Endothelial cell of umbilical vein (primary cell): ENCODE measurements around the gene SUN3. TPM values are rescaled to one million over a fixed set of nuclear protein-coding genes. Genes with fewer than 3 reads are reported as not detected.
"Not testable (repeated sequence)": the region's sequence is repeated elsewhere in the genome, so short reads cannot be mapped to it uniquely, and the experiment has no call there.

Source experiments
- BruUV-seq: library from RNA; stranded (reverse); fragments of 400-500 nt; replicated peaks from 2 replicates; lab custom pipeline; 2021; lab: Mats Ljungman, UMichigan
- CTCF ChIA-PET: fragments of 300-600, 350-600 bp; sonication (Branson Sonifier 250); formaldehyde crosslinking; loops from one replicate; lab custom pipeline; 2021; ENCODE audit warnings: antibody characterized with exemption, inconsistent platforms; lab: Charles Lee
- POLR2A ChIA-PET: fragments of 300-600, 350-600 bp; sonication (Branson Sonifier 250); formaldehyde crosslinking; loops from one replicate; lab custom pipeline; 2021; ENCODE audit warnings: antibody characterized with exemption, inconsistent platforms; lab: Charles Lee
- DNase-seq: peaks from one replicate; pipeline ENCODE4 v3.0.0-alpha.2; 2011; ENCODE audit warnings: low read depth, low spot score
- FAIRE-seq: peaks from 2 replicates; lab custom pipeline; 2011; peaks lifted over from hg19 to GRCh38; lab: Jason Lieb, UNC
- H2AFZ ChIP-seq: 2 replicates; pipeline ENCODE4 v1.6.0; 2012; ENCODE audit warnings: low read depth, low read length, control low read depth, inconsistent platforms
- H3K27ac ChIP-seq: 2 replicates; pipeline ENCODE4 v1.5.1; 2011; ENCODE audit warnings: low read depth, mild to moderate bottlenecking, control low read depth, low read length, moderate library complexity; ENCODE audit not compliant: insufficient read depth
- H3K27me3 ChIP-seq, 2 experiments: 2 replicates each; pipeline versions ENCODE4 v1.6.0 to v1.6.1; 2011; ENCODE audit warnings: low read length in 2 of 2, mixed read lengths in 1 of 2; ENCODE audit not compliant: control insufficient read depth in 2 of 2, insufficient read depth in 2 of 2
- H3K36me3 ChIP-seq, 2 experiments: 2 replicates in 1 of 2; 3 replicates in 1 of 2; pipeline ENCODE4 v1.5.1; 2011; ENCODE audit warnings: low read length in 2 of 2, mild to moderate bottlenecking in 1 of 2, moderate library complexity in 1 of 2; ENCODE audit not compliant: control insufficient read depth in 2 of 2, insufficient read depth in 2 of 2; ENCODE audit errors: extremely low read depth in 1 of 2
- H3K4me1 ChIP-seq: 3 replicates; pipeline ENCODE4 v1.5.1; 2011; ENCODE audit warnings: mild to moderate bottlenecking, low read length; ENCODE audit not compliant: control insufficient read depth, insufficient read depth; ENCODE audit errors: extremely low read depth
- H3K4me2 ChIP-seq: 2 replicates; pipeline ENCODE4 v1.6.1; 2011; ENCODE audit warnings: low read length, control low read depth, mixed read lengths; ENCODE audit not compliant: insufficient read depth
- H3K4me3 ChIP-seq, 3 experiments: fragments of 200-600 bp in 1 of 3; sonication (generic), shearing (Covaris generic) in 1 of 3; replicated peaks in 1 of 3; 2 replicates each; pipeline ENCODE4 v1.5.1; 2011 to 2016; ENCODE audit warnings: control low read depth in 3 of 3, low read length in 3 of 3, mild to moderate bottlenecking in 2 of 3, inconsistent platforms in 1 of 3, low read depth in 1 of 3, moderate library complexity in 1 of 3; ENCODE audit not compliant: insufficient read depth in 1 of 3
- H3K79me2 ChIP-seq: 2 replicates; pipeline ENCODE4 v1.6.0; 2012; ENCODE audit warnings: low read length, inconsistent platforms; ENCODE audit not compliant: control insufficient read depth, insufficient read depth
- H3K9ac ChIP-seq: replicated peaks from 2 replicates; pipeline ENCODE3; 2011; ENCODE audit warnings: low read length, control low read depth; ENCODE audit not compliant: insufficient read depth; ENCODE audit errors: extremely low read depth
- H3K9me1 ChIP-seq: replicated peaks from 3 replicates; pipeline ENCODE4 v1.6.0; 2011; ENCODE audit warnings: mild to moderate bottlenecking, low read length; ENCODE audit not compliant: control insufficient read depth, insufficient read depth; ENCODE audit errors: extremely low read depth
- H3K9me3 ChIP-seq: replicated peaks from 2 replicates; pipeline ENCODE4 v1.5.1; 2012; ENCODE audit warnings: low read length, inconsistent platforms; ENCODE audit not compliant: control insufficient read depth, insufficient read depth
- H4K20me1 ChIP-seq: replicated peaks from 2 replicates; pipeline ENCODE3; 2011; ENCODE audit warnings: mild to moderate bottlenecking, low read length; ENCODE audit not compliant: control insufficient read depth, insufficient read depth; ENCODE audit errors: extremely low read depth
- JUN ChIP-seq: IDR thresholded peaks from 2 replicates; pipeline ENCODE4 v1.6.1; 2011; ENCODE audit warnings: borderline replicate concordance, low read depth; ENCODE audit not compliant: insufficient read length, insufficient read depth
- MYC ChIP-seq: IDR thresholded peaks from one replicate; pipeline ENCODE4 v1.6.1; 2011; ENCODE audit warnings: mild to moderate bottlenecking, low read depth, low read length
- POLR2AphosphoS5 ChIP-seq: IDR thresholded peaks from 2 replicates; pipeline ENCODE4 v1.6.1; 2012; ENCODE audit warnings: low read depth, mild to moderate bottlenecking, control low read depth, low read length, moderate library complexity; ENCODE audit not compliant: insufficient read depth
- dilution Hi-C: fragments of 300-500 bp; cut with MboI; formaldehyde crosslinking; loops from one replicate; pipeline ENCODE4 v1.15.0; 2019; ENCODE audit warnings: low sequenced_read_pairs; ENCODE audit not compliant: extremely low pct_ligation_motif_present
- intact Hi-C: fragments of 100-400 bp; cut with micrococcal nuclease; formaldehyde crosslinking; loops from one replicate; pipeline ENCODE4 v1.10.0; 2022
- polyA plus RNA-seq, 4 experiments: library from polyadenylated mRNA; depleted of rRNA in 3 of 4; stranded (reverse) in 3 of 4; unstranded in 1 of 4; fragments of >200 nt; gene quantifications; 2 replicates each; pipeline versions ENCODE4 v1.2.1 to v1.2.3, GENCODE V29; 2011 to 2012; ENCODE audit warnings: missing spikeins in 1 of 4
- total RNA-seq: library from RNA; stranded (reverse); gene quantifications from 2 replicates; pipeline ENCODE4 v1.2.3, GENCODE V29; 2021

The SUN3 gene
- total and polyA plus RNA-seq, 2 donors (not counting 3 experiments of a cell fraction or from before 2014, with no cell fraction given) = not detected

GRCh38 chr7:47990592-47990991 lies 38.3 kb downstream of the SUN3 start:
- BruUV-seq = no TSS peak
- H3K79me2 ChIP-seq = no peaks in the 10 kb centered on the region
- H3K4me1 ChIP-seq = peaks cover 7% of the 10 kb centered on the region
- dilution Hi-C loops = no loop called here
- ChIA-PET POLR2A (interaction anchor here (0.6 kb wide), 1 partner anchor 106 kb away, joined by 3 read pairs; no protein-coding TSS in a partner anchor), CTCF (interaction anchor here (1.1 to 2.4 kb wide), 6 partner anchors 27 to 164 kb away, joined by 3 to 137 read pairs (median 16); no protein-coding TSS in a partner anchor)
- FAIRE-seq (no peak), DNase-seq (no peak)
- no peak for TF ChIP-seq MYC
- TF ChIP-seq POLR2AphosphoS5 = no peak
- TF ChIP-seq JUN = no peak
- no peak overlapping the region for H3K4me2 ChIP-seq
- intact Hi-C loops = no loop called here
- no peaks in the 10 kb centered on the region for H3K27me3 ChIP-seq
- no peak overlapping the region for H3K4me3 ChIP-seq
- H2AFZ ChIP-seq = no peak overlapping the region
- H3K9me3 ChIP-seq = no peaks in the 10 kb centered on the region
- H4K20me1 ChIP-seq = no peaks in the 10 kb centered on the region
- H3K9ac ChIP-seq = no peak overlapping the region
- no peaks in the 10 kb centered on the region for H3K36me3 ChIP-seq
- H3K27ac ChIP-seq = no peak overlapping the region
- H3K9me1 ChIP-seq = no peaks in the 10 kb centered on the region

- DNase-seq, H2AFZ ChIP-seq, dilution Hi-C loops, H3K79me2 ChIP-seq, H3K27me3 ChIP-seq, FAIRE-seq, H3K4me2 ChIP-seq, H3K9me3 ChIP-seq, H3K27ac ChIP-seq, POLR2A ChIA-PET, H3K9me1 ChIP-seq, H4K20me1 ChIP-seq, H3K9ac ChIP-seq, BruUV-seq, H3K4me1 ChIP-seq, H3K4me3 ChIP-seq, H3K36me3 ChIP-seq, intact Hi-C loops: not testable (repeated sequence)
- CTCF ChIA-PET = interaction anchor here (0.6 to 3.1 kb wide), 11 partner anchors 10 to 724 kb away, joined by 3 to 137 read pairs (median 4); partner anchors contain the start of gene HUS1
These were observed 39.1 kb downstream of the SUN3 start for GRCh38 chr7:47989607-47990400.
